Erythroblast (primary cell): ENCODE data around the gene SV2B.

ENCODE experiments used
- GATA1 ChIP-seq: IDR thresholded peaks from 2 replicates; pipeline ENCODE4 v1.6.1; 2011; ENCODE audit warnings: low read depth, mild to moderate bottlenecking, control low read depth, low read length, moderate library complexity
- POLR2A ChIP-seq: IDR thresholded peaks from 2 replicates; pipeline ENCODE4 v1.6.1; 2011; ENCODE audit warnings: mild to moderate bottlenecking, low read length

DNA sequence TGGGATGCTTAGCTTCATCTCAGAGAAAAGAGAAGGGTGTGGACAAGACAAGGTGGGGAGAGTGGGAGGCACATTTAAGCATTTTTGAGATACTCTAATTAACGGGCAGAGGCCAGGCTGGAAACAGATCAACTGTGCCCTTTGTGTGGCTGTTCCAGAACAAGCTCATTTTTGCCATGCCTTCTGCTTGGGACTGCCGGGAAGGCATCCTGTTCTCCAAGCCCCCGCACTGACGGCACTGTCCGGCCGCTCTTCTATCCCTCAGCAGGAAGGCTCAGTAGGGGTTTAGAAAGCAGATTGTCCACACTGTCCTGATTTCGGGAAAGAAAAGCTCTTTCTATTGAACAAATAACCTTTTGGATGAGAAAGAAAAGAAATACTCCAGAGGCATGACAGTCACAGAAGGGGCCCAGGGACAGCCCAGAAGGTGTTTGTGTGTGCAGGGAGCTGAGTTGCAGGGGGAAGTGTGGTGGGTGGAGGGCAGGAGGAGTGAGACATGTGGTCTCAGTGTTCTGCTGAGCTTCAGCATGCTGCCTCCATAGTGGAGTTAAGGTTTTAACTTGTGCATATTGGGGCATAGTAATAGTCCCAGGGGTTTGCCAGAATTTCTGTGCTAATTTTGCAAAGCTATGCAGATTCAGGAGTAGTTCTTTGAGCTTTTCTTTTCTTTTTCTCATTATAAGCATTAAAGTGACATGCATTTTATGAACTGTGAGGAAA, 27.3 kb downstream of the SV2B start:
- TF ChIP-seq POLR2A (no peak), GATA1 (no peak)
